ENCODE data around the gene ADSL. TPM values are rescaled to one million over a fixed set of nuclear protein-coding genes. Genes with fewer than 3 reads are reported as not detected.

ADSL gene
- total RNA-seq, 1 donor from 2014 or later: 74.1 TPM

GRCh38 chr22:40347300-40347699, 1.0 kb downstream of the ADSL start:
- peak overlapping the region; percentile 97 for H3K27ac Mint-ChIP-seq (ENCODE audit: unreplicated experiment)
- no peaks in the 10 kb centered on the region for H3K9me3 Mint-ChIP-seq (ENCODE audit: unreplicated experiment)
- TF ChIP-seq, protein P1, sequence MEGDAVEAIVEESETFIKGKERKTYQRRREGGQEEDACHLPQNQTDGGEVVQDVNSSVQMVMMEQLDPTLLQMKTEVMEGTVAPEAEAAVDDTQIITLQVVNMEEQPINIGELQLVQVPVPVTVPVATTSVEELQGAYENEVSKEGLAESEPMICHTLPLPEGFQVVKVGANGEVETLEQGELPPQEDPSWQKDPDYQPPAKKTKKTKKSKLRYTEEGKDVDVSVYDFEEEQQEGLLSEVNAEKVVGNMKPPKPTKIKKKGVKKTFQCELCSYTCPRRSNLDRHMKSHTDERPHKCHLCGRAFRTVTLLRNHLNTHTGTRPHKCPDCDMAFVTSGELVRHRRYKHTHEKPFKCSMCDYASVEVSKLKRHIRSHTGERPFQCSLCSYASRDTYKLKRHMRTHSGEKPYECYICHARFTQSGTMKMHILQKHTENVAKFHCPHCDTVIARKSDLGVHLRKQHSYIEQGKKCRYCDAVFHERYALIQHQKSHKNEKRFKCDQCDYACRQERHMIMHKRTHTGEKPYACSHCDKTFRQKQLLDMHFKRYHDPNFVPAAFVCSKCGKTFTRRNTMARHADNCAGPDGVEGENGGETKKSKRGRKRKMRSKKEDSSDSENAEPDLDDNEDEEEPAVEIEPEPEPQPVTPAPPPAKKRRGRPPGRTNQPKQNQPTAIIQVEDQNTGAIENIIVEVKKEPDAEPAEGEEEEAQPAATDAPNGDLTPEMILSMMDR (IDR thresholded peaks at IDR 0.05): no peak
- peak overlapping the region; percentile 98 for H3K4me3 Mint-ChIP-seq (ENCODE audit: unreplicated experiment)
- peaks cover 24% of the 10 kb centered on the region for H3K4me1 Mint-ChIP-seq (ENCODE audit: unreplicated experiment)
- peaks cover 5% of the 10 kb centered on the region for H3K36me3 Mint-ChIP-seq (ENCODE audit: unreplicated experiment)
- H3K27me3 Mint-ChIP-seq (ENCODE audit: unreplicated experiment): no peaks in the 10 kb centered on the region
- no peak for DNase-seq (ENCODE audit: extremely low spot score, unreplicated experiment)

DNA sequence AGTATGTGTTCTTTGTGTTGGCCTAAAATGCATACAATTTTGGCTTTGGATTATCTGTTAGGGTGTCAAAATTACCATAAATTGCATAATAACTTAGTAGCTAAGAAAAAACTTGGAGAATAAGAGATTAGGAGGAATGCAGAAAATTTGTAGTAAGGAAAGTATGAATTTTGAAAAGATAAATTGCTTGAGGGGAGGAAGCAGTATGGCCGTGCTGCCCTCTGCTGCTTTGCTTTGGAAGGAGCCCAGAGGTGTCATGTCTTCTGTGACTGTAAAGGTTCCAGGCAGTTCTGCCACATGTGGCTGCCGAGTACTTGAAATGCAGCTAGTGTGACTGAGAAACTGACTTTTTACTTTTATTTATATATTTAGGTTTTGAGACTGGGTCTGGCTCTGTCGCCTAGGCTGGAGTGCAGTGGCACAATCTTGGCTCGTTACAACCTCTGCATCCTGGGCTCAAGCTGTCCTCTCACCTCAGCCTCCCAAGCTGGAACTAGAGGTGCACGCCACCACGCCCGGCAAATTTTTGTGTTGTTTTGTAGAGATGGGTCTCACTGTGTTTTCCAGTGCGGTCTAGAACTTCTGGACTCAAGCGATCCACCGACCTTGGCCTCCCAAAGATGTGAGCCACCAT, 1.8 kb downstream of the ADSL start:
- no peak for DNase-seq (ENCODE audit: extremely low spot score, unreplicated experiment)
- Mint-ChIP-seq H3K9me3 (ENCODE audit: unreplicated experiment) (no peaks in the 10 kb centered on the region), H3K27ac (ENCODE audit: unreplicated experiment) (peak overlapping the region; percentile 97), H3K27me3 (ENCODE audit: unreplicated experiment) (no peaks in the 10 kb centered on the region), H3K4me1 (ENCODE audit: unreplicated experiment) (peaks cover 24% of the 10 kb centered on the region), H3K4me3 (ENCODE audit: unreplicated experiment) (peak overlapping the region; percentile 98), H3K36me3 (ENCODE audit: unreplicated experiment) (peaks cover 9% of the 10 kb centered on the region)
- TF ChIP-seq, protein P1 (IDR thresholded peaks at IDR 0.05): peak; percentile 90

- no peaks in the 10 kb centered on the region for H3K27me3 Mint-ChIP-seq (ENCODE audit: unreplicated experiment)
- peaks cover 9% of the 10 kb centered on the region for H3K4me1 Mint-ChIP-seq (ENCODE audit: unreplicated experiment)
- peaks cover 24% of the 10 kb centered on the region for H3K36me3 Mint-ChIP-seq (ENCODE audit: unreplicated experiment)
- no peak overlapping the region for H3K27ac Mint-ChIP-seq (ENCODE audit: unreplicated experiment)
- no peak for DNase-seq (ENCODE audit: extremely low spot score, unreplicated experiment)
- H3K4me3 Mint-ChIP-seq (ENCODE audit: unreplicated experiment): no peak overlapping the region
- no peaks in the 10 kb centered on the region for H3K9me3 Mint-ChIP-seq (ENCODE audit: unreplicated experiment)
- TF ChIP-seq, protein P1 (IDR thresholded peaks at IDR 0.05): no peak
These were observed 6.5 kb downstream of the ADSL start for GRCh38 chr22:40352763-40353162.

DNA sequence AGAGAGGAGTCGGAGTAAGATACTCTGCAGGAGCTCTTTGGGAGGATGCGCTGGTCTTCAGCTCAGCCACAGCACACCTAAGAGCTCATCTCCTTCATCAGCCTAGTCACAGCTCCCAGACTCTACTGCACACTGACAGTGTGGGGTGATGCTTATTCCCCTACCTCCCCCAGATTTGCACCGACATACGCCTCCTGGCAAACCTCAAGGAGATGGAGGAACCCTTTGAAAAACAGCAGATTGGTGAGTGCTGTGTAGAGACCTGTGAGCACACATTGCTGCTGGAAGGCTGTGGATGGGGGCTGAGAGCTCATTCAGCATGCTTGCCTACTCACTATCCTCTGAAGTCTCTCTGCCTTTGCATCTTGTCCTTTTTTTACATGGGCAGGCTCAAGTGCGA, 14.8 kb downstream of the ADSL start:
- Mint-ChIP-seq H3K27me3 (ENCODE audit: unreplicated experiment) (no peaks in the 10 kb centered on the region), H3K36me3 (ENCODE audit: unreplicated experiment) (peaks cover 69% of the 10 kb centered on the region), H3K9me3 (ENCODE audit: unreplicated experiment) (no peaks in the 10 kb centered on the region), H3K4me3 (ENCODE audit: unreplicated experiment) (no peak overlapping the region), H3K4me1 (ENCODE audit: unreplicated experiment) (no peaks in the 10 kb centered on the region), H3K27ac (ENCODE audit: unreplicated experiment) (no peak overlapping the region)
- no peak for DNase-seq (ENCODE audit: extremely low spot score, unreplicated experiment)
- TF ChIP-seq, protein P1 (IDR thresholded peaks at IDR 0.05): no peak

DNA sequence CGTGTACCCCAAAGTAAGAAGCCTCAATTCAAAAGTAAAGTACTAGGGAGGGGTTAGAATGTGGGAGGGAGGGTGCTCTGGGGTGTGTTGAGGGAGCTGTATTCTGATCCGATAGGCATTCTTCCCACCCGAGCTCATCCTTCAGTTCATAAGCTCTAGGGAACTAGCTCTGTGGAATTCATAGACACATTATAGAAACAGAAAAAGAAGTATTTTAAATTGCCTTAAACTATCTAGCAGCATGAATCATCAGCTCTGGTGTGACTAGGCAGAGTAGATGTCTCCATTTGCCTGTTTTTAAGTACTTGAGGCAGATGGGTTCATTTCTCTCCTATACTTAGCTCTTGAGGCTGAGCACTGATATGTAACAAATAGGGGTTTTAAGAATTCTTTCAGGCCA, 16.8 kb downstream of the ADSL start:
- TF ChIP-seq, protein P1 (IDR thresholded peaks at IDR 0.05): no peak
- no peaks in the 10 kb centered on the region for H3K27me3 Mint-ChIP-seq (ENCODE audit: unreplicated experiment)
- no peak for DNase-seq (ENCODE audit: extremely low spot score, unreplicated experiment)
- no peak overlapping the region for H3K27ac Mint-ChIP-seq (ENCODE audit: unreplicated experiment)
- H3K4me3 Mint-ChIP-seq (ENCODE audit: unreplicated experiment): no peak overlapping the region
- H3K36me3 Mint-ChIP-seq (ENCODE audit: unreplicated experiment): peaks cover 79% of the 10 kb centered on the region
- H3K4me1 Mint-ChIP-seq (ENCODE audit: unreplicated experiment): no peaks in the 10 kb centered on the region
- no peaks in the 10 kb centered on the region for H3K9me3 Mint-ChIP-seq (ENCODE audit: unreplicated experiment)
